SKM-1 (cell line): ENCODE measurements around the gene LHFPL3.

Experiments
- DNase-seq: peaks from one replicate; lab custom pipeline; 2025; ENCODE audit not compliant: unreplicated experiment; lab: John Stamatoyannopoulos, UW

The LHFPL3 gene

GRCh38 chr7:104838537-104839299, 510.3 kb downstream of the LHFPL3 start:
- DNase-seq = no peak

- DNase-seq = no peak
These were observed 511.4 kb downstream of the LHFPL3 start for GRCh38 chr7:104839842-104840241.

- DNase-seq = no peak
These were observed 513.4 kb downstream of the LHFPL3 start for GRCh38 chr7:104841798-104842197.

GRCh38 chr7:104843198-104843597, 514.8 kb downstream of the LHFPL3 start:
- no peak for DNase-seq

GRCh38 chr7:104845557-104845956, 517.2 kb downstream of the LHFPL3 start:
- DNase-seq = no peak

GRCh38 chr7:104846731-104847130, 518.3 kb downstream of the LHFPL3 start:
- no peak for DNase-seq

- no peak for DNase-seq
These were observed 520.0 kb downstream of the LHFPL3 start for GRCh38 chr7:104848138-104848990.

- no peak for DNase-seq
These were observed 522.0 kb downstream of the LHFPL3 start for GRCh38 chr7:104850374-104850773.

- DNase-seq = no peak
These were observed 522.9 kb downstream of the LHFPL3 start for GRCh38 chr7:104851268-104851667.

- DNase-seq = no peak
These were observed 524.0 kb downstream of the LHFPL3 start for GRCh38 chr7:104852386-104852785.

- no peak for DNase-seq
These were observed 527.5 kb downstream of the LHFPL3 start for GRCh38 chr7:104855861-104856260.

GRCh38 chr7:104857458-104858425, 529.3 kb downstream of the LHFPL3 start:
- DNase-seq = no peak

- DNase-seq = no peak
These were observed 531.5 kb downstream of the LHFPL3 start for GRCh38 chr7:104859754-104860426.

- no peak for DNase-seq
These were observed 533.5 kb downstream of the LHFPL3 start for GRCh38 chr7:104861729-104862390.

- DNase-seq = no peak
These were observed 534.3 kb downstream of the LHFPL3 start for GRCh38 chr7:104862719-104863118.

GRCh38 chr7:104873401-104873800, 545.0 kb downstream of the LHFPL3 start:
- no peak for DNase-seq

GRCh38 chr7:104878577-104878976, 550.2 kb downstream of the LHFPL3 start:
- DNase-seq = no peak

- no peak for DNase-seq
These were observed 554.9 kb downstream of the LHFPL3 start for GRCh38 chr7:104883248-104883717.

GRCh38 chr7:104883718-104884452, 555.5 kb downstream of the LHFPL3 start:
- peak; percentile 76 for DNase-seq
